Measurements from ENCODE around the gene EDN2.
A peak's percentile ranks its signal among the peaks of the same experiment; 100 is the strongest.

Gene EDN2

GRCh38 chr1:41484402-41485241 lies at the start of gene EDN2:
Gene EDN2, minus strand, starts transcription at chr1:41484683. Its CDS starts 82 bp downstream, at chr1:41484601.
- no peak within 1 kb of the TSS for H3K27ac ChIP-seq (ENCODE audit: extremely low read depth, low read depth, low read length)
- no peak within 1 kb of the TSS for H3K4me3 ChIP-seq (ENCODE audit: low read depth, low read length)
- 0 out of 2 replicates have a peak, but pooled peaks cover 4% of the 10 kb centered on the region for H3K4me1 ChIP-seq (ENCODE audit: control insufficient read depth, insufficient read depth, low read length)
- H3K9me3 ChIP-seq (ENCODE audit: control insufficient read depth, insufficient read depth, low read depth, low read length): no peaks in the 10 kb centered on the region
- POLR2A ChIA-PET: interaction anchor here (1.0 to 1.9 kb wide), 2 partner anchors 9 to 12 kb away, joined by 4 read pairs; no protein-coding TSS in a partner anchor
- CTCF ChIA-PET: interaction anchor here (0.5 to 3.7 kb wide), 8 partner anchors 9 to 170 kb away, joined by 3 to 34 read pairs (median 4); no protein-coding TSS in a partner anchor
- H3K36me3 ChIP-seq (ENCODE audit: control insufficient read depth in 2 of 2, insufficient read depth in 1 of 2, low read length in 2 of 2): no peaks in the 10 kb centered on the region
- TF ChIP-seq, protein P1, sequence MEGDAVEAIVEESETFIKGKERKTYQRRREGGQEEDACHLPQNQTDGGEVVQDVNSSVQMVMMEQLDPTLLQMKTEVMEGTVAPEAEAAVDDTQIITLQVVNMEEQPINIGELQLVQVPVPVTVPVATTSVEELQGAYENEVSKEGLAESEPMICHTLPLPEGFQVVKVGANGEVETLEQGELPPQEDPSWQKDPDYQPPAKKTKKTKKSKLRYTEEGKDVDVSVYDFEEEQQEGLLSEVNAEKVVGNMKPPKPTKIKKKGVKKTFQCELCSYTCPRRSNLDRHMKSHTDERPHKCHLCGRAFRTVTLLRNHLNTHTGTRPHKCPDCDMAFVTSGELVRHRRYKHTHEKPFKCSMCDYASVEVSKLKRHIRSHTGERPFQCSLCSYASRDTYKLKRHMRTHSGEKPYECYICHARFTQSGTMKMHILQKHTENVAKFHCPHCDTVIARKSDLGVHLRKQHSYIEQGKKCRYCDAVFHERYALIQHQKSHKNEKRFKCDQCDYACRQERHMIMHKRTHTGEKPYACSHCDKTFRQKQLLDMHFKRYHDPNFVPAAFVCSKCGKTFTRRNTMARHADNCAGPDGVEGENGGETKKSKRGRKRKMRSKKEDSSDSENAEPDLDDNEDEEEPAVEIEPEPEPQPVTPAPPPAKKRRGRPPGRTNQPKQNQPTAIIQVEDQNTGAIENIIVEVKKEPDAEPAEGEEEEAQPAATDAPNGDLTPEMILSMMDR (tag by site-specific recombination; IDR thresholded peaks at IDR 0.05): peak; percentile 59; the same call in 1 of the 2 replicates
- TF ChIP-seq ZNF335 (tag by site-specific recombination; conservative IDR thresholded peaks at IDR 0.05) (no peak), WT1 (tag by site-specific recombination; IDR thresholded peaks at IDR 0.05) (no peak), ZNF768 (tag by site-specific recombination; IDR thresholded peaks at IDR 0.05) (peak; percentile 53; the same call in 1 of the 2 replicates), ZNF423 (tag by site-specific recombination; IDR thresholded peaks at IDR 0.05) (no peak), ZFHX2 (tag by site-specific recombination; conservative IDR thresholded peaks at IDR 0.05) (0 out of 2 replicates have a peak, but pooled peaks have one; percentile 11), ZNF701 (tag by site-specific recombination; IDR thresholded peaks at IDR 0.05) (no peak), ZNF274 (IDR thresholded peaks at IDR 0.05; ENCODE audit: low read length) (no peak), ZNF274 (tag by site-specific recombination; IDR thresholded peaks at IDR 0.05; ENCODE audit: borderline replicate concordance) (no peak), KLF10 (tag by site-specific recombination; IDR thresholded peaks at IDR 0.05) (no peak)

DNA sequence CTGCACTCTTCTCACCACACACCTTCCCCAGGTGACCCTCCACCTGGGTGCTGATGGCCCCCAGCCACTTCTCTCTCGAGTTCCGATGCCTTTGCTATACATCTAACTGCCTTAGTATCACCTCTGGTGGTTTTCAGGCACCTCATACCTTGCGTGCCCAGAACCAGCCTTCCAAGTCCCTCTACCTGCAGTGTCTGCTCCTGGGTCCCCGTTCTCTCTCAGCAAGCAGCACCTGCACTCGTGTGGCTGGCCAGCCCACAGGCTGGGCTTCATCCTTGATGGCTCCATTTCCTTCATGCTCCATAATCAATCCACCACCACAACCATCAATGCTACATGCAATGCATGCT lies 49.2 kb upstream of the EDN2 start:
- POLR2A ChIA-PET: no interaction called here
- H3K27ac ChIP-seq (ENCODE audit: extremely low read depth, low read depth, low read length): no peak overlapping the region
- H3K4me3 ChIP-seq (ENCODE audit: low read depth, low read length): no peak overlapping the region
- CTCF ChIA-PET: interaction anchor here (1.8 kb wide), 1 partner anchor 18 kb away, joined by 8 read pairs; no protein-coding TSS in a partner anchor
- TF ChIP-seq ZNF391 (tag by site-specific recombination; IDR thresholded peaks at IDR 0.05; ENCODE audit: borderline replicate concordance, low read depth): no peak
- no peak for TF ChIP-seq ZNF571 (tag by site-specific recombination; IDR thresholded peaks at IDR 0.05)
- TF ChIP-seq, protein P2, sequence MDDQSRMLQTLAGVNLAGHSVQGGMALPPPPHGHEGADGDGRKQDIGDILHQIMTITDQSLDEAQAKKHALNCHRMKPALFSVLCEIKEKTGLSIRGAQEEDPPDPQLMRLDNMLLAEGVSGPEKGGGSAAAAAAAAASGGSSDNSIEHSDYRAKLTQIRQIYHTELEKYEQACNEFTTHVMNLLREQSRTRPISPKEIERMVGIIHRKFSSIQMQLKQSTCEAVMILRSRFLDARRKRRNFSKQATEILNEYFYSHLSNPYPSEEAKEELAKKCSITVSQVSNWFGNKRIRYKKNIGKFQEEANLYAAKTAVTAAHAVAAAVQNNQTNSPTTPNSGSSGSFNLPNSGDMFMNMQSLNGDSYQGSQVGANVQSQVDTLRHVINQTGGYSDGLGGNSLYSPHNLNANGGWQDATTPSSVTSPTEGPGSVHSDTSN (CRISPR knock-in tag; IDR thresholded peaks at IDR 0.05): no peak
- TF ChIP-seq ZNF843 (tag by site-specific recombination; IDR thresholded peaks at IDR 0.05): no peak
- TF ChIP-seq, protein P3, sequence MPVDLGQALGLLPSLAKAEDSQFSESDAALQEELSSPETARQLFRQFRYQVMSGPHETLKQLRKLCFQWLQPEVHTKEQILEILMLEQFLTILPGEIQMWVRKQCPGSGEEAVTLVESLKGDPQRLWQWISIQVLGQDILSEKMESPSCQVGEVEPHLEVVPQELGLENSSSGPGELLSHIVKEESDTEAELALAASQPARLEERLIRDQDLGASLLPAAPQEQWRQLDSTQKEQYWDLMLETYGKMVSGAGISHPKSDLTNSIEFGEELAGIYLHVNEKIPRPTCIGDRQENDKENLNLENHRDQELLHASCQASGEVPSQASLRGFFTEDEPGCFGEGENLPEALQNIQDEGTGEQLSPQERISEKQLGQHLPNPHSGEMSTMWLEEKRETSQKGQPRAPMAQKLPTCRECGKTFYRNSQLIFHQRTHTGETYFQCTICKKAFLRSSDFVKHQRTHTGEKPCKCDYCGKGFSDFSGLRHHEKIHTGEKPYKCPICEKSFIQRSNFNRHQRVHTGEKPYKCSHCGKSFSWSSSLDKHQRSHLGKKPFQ (tag by site-specific recombination; IDR thresholded peaks at IDR 0.05): no peak
- no peak for TF ChIP-seq KLF10 (tag by site-specific recombination; IDR thresholded peaks at IDR 0.05)
- TF ChIP-seq TCF7L2 (IDR thresholded peaks at IDR 0.05; ENCODE audit: borderline replicate concordance, low read depth, low read length): no peak
- TF ChIP-seq ZNF670 (tag by site-specific recombination; IDR thresholded peaks at IDR 0.05; ENCODE audit: low read depth): no peak
- TF ChIP-seq ZNF664 (tag by site-specific recombination; IDR thresholded peaks at IDR 0.05): no peak
- TF ChIP-seq, protein P4, sequence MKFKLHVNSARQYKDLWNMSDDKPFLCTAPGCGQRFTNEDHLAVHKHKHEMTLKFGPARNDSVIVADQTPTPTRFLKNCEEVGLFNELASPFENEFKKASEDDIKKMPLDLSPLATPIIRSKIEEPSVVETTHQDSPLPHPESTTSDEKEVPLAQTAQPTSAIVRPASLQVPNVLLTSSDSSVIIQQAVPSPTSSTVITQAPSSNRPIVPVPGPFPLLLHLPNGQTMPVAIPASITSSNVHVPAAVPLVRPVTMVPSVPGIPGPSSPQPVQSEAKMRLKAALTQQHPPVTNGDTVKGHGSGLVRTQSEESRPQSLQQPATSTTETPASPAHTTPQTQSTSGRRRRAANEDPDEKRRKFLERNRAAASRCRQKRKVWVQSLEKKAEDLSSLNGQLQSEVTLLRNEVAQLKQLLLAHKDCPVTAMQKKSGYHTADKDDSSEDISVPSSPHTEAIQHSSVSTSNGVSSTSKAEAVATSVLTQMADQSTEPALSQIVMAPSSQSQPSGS (tag by site-specific recombination; IDR thresholded peaks at IDR 0.05; ENCODE audit: low read depth): no peak
- no peak for TF ChIP-seq ZNF658 (tag by site-specific recombination; IDR thresholded peaks at IDR 0.05)
- no peak for TF ChIP-seq ZBTB21 (tag by site-specific recombination; IDR thresholded peaks at IDR 0.05)
- TF ChIP-seq SALL2 (tag by site-specific recombination; IDR thresholded peaks at IDR 0.05; ENCODE audit: borderline replicate concordance): no peak
- TF ChIP-seq KLF1 (tag by site-specific recombination; IDR thresholded peaks at IDR 0.05): no peak
- no peak for TF ChIP-seq ZBTB1 (tag by site-specific recombination; IDR thresholded peaks at IDR 0.05)
- no peak for TF ChIP-seq ZNF341 (tag by site-specific recombination; IDR thresholded peaks at IDR 0.05; ENCODE audit: low read depth)
- no peak for TF ChIP-seq ZNF174 (tag by site-specific recombination; IDR thresholded peaks at IDR 0.05)
- no peak for TF ChIP-seq ZNF394 (tag by site-specific recombination; IDR thresholded peaks at IDR 0.05; ENCODE audit: borderline replicate concordance)
- no peaks in the 10 kb centered on the region for H3K36me3 ChIP-seq (ENCODE audit: control insufficient read depth in 2 of 2, insufficient read depth in 1 of 2, low read length in 2 of 2)
- peaks cover 14% of the 10 kb centered on the region for H3K4me1 ChIP-seq (ENCODE audit: control insufficient read depth, insufficient read depth, low read length)
- no peaks in the 10 kb centered on the region for H3K9me3 ChIP-seq (ENCODE audit: control insufficient read depth, insufficient read depth, low read depth, low read length)

All from HEK293 (cell line).